ENCODE data around the gene GSTA1.
"Not testable (repeated sequence)": the region's sequence is repeated elsewhere in the genome, so short reads cannot be mapped to it uniquely, and the experiment has no call there.

GSTA1 gene

DNA sequence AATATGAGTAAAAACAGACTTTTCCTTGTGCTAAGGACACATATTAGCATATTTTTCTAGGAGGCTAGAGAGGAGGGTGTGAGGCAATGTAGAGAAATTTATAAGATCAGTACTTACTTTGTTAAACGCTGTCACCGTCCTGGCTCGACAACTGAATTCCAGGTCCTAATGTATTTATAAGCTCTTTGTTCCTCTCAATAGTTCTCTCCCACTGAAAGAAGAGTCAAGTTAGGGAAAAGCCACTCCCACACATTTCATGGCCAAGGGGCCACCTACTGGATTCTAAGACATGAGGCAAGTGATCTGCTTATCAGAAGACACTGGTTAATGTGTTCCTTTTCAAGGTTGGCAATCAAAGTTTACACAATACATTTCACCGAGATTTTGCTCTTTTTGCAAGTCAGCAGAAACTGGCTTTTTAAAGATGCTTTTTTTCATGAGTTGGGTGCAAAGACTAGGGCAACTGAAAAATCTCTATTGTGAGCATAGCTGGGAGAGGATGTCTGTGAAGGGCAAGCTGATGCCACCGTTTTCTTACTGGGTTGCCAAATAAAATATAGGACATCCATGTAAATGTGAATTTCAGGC, at the start of gene GSTA1:
Gene GSTA1 (minus strand): TSS at position 149 of the 588 bp plus-strand sequence. CDS start 4,549 bp downstream, outside the sequence.
- DNase-seq (ENCODE audit: low read depth) = not testable (repeated sequence)

GRCh38 chr6:52849137-52849536, 45.5 kb upstream of the GSTA1 start:
- DNase-seq (ENCODE audit: low read depth) = no peak

DNA sequence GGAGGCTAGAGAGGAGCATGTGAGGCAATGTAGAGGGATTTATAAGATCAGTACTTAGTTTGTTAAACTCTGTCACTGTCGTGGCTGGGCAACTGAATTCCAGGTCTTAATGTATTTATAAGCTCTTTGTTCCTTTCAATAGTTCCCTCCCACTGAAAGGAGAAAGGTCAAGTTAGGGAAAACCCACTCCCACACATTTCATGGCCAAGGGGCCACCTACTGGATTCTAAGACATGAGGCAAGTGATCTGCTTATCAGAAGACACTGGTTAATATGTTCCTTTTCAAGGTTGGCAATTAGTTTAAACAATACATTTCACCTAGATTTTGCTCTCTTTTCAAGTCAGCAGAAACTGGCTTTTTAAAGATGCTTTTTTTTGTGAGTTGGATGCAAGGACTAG, 42.4 kb upstream of the GSTA1 start:
- DNase-seq (ENCODE audit: low read depth) = no peak

DNA sequence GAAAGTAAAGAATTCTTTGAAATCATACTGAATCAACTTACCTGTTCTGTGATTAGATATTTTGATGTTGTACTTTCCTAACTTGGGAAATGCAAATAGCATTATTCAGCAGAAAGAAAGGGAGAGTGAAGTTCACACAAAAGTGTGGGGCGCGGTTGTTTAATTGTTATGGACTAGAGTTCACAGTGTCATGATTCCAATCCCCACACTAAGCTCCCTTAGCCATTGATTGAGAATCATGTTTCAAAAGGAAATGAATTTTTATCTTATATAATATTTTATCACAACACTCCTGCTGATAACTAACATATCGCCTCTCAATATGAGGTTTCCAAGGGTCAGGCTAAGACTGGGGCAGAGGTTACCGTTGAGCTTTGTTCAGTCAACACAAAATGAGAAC, 40.0 kb upstream of the GSTA1 start:
- no peak for DNase-seq (ENCODE audit: low read depth)

DNA sequence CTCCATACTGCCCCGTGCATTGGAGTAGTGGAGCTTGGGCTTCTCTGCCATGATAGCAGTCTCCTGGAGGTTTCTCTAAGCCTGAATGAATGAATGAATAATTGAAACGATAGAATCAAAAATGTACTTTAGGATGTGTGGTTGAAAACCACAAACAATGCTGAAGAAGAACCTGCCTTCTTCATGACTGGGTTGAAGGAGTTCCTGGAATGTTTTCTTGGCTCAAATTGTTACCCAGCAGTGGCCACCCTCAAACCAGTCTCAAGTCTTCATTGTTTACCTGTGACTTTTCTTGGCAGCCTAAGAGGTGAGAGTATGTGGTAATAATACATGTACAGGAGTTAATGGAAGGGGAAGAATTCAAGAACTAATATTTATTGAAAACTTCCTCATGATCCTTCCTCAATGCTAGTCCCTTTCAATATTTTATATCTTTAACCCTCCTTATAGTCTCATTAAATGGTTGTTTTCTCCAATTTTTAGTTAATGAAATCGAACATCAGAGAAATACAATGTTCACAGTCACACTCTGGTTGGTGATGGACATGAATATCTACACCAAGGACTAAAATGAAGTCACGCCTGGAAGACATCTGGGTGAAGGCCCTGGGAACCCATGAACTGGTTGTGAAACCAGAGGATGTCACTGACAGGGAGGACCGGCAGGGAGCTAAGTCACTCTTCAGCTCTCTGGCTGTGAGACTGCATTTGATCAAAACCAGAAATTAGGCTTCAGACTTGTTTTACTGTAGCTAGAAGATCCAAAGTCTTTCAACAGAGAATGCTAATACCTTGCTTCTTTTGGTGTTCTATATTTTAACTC, 37.4 kb upstream of the GSTA1 start, which contains the start of gene GSTA5:
Gene GSTA5 (minus strand): TSS at position 51 of the 823 bp plus-strand sequence.
- DNase-seq (ENCODE audit: low read depth) = no peak

DNA sequence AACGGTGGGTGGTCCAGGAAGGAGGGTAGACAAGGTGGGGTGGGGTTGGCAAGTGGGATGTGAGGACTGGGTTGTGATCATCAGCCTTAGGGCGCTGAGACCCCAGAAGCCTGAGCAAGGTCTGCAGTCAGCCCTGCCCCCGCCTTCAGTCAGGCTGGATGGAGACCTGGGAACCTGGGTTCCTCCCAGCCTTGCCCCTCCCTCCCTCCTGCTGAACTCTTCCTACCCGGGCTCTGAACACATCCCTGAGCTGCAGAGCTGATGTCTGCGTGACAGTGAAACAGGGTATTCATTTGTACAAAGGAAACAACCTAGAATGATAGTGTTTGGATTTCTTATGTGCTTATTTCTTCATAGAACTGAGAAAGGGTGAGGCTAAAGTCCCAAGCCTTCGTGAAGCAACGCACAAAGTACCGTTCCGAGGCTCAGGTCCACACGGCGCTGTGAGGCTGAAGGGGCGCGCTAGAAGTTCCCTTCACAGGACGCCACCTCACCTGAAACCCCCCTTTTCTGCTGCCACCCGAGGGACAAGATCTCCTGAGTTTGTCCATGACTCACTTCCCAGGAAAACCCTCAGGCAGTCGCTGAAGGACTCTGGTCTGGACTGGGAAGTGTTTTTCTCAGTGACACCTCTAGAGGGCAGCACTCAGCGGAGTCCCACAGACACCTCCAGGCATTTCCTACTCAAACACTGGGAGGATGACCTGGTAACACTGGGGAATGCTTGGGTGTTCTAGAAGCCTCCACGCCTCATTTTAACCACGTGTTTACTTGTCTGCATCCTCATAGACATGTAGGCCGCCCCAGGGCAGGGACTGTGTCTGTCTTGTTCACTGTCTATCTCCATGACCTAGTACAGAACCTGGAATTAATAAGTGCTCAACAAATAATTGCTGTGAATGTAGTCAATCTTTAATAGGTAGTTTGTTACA, 35.8 kb upstream of the GSTA1 start:
- peak; percentile 28 for DNase-seq (ENCODE audit: low read depth)

DNA sequence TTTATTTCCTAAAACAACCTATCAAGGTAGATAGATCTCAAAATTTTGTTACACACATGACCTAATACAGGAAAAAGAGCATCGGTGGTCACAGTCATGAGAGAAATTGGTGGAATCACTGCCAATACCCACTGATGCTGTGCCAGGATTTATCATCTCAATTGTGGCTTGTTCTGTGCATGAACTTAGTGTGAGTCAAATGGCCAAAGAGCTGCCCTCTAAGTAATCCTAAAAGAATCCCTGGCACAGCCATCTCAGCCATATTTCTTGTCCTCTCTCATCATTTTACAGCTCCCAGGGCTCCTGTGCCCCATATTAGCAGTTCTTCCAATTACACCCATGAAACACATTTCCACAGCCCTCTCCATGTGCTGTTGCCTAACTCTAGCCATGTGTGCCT, 30.9 kb upstream of the GSTA1 start:
- DNase-seq (ENCODE audit: low read depth) = peak; percentile 84

GRCh38 chr6:52830869-52831268, 27.3 kb upstream of the GSTA1 start:
- not testable (repeated sequence) for DNase-seq (ENCODE audit: low read depth)

DNA sequence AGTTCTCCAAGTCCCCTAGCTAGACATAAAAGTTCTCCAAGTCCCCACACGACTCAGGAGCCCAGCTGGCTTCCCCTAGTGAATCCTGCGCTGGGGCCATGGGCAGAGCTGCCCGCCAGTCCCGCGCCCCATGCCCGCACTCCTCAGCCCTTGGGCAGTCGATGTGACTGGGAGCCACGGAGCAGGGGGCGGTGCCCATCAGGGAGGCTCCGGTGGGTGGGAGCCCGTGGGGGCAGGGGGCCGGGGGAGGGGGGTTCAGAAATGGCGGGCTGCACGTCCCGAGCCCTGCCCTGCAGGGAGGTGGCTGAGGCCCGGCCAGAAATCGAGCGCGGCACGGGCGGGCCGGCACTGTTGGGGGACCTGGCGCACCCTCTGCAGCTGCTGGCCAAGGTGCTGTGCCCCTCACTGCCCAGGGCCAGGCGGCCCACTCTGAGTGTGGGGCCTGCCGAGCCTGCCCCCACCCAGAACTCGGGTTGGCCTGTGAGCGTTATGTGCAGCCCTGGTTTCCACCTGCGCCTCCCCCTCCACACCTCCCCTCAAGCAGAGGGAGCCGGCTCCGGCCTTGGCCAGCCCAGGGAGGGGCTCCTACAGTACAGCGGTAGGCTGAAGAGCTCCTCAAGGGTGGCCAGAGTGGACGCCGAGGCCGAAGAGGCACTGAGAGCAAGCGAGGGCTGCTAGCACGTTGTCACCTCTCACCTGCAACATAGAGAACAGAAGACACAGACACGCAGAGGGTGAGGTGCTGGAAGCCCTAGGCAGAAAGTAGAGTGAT, 25.6 kb upstream of the GSTA1 start:
- no peak for DNase-seq (ENCODE audit: low read depth)

DNA sequence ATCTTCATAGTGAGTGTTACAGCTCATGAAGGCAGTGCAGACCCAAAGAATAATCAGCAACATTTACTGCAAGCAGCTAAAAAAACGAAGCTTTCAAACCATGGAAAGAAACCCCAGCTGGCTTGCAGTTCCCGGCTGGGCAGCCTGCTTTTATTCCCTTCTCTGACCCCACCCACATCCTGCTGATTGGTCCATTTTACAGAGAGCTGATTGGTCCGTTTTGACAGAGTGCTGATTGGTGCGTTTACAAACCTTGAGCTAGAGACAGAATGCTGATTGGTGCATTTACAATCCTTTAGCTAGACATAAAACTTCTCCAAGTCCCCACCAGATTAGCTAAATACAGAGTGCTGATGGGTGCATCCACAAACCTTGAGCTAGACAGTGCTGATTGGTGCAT, 25.0 kb upstream of the GSTA1 start:
- not testable (repeated sequence) for DNase-seq (ENCODE audit: low read depth)

- not testable (repeated sequence) for DNase-seq (ENCODE audit: low read depth)
Measured at GRCh38 chr6:52827073-52827783, 23.6 kb upstream of the GSTA1 start.

GRCh38 chr6:52826513-52826912, 22.9 kb upstream of the GSTA1 start:
- no peak for DNase-seq (ENCODE audit: low read depth)

GRCh38 chr6:52825900-52826459, 22.4 kb upstream of the GSTA1 start:
- DNase-seq (ENCODE audit: low read depth) = not testable (repeated sequence)

GRCh38 chr6:52825270-52825793, 21.7 kb upstream of the GSTA1 start:
- DNase-seq (ENCODE audit: low read depth) = not testable (repeated sequence)

DNA sequence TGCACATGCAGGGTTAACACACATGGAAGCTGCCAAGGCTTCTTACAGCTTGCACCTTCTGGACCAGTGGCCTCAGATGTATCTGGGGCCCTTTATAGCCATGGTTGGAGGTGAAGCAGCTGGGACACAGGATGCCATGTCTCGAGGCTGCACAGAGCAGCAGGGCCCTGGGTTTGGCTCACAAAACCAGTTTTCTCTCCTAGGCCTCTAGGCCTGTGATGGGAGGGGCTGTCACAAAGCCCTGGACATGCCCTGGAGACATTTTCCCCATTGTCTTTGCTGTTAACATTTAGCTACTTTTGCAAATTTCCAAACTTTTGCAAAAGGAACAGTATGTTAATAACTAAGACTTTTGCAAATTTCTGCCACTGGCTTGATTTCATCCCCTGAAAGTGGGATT, 18.2 kb upstream of the GSTA1 start:
- DNase-seq (ENCODE audit: low read depth) = no peak

DNA sequence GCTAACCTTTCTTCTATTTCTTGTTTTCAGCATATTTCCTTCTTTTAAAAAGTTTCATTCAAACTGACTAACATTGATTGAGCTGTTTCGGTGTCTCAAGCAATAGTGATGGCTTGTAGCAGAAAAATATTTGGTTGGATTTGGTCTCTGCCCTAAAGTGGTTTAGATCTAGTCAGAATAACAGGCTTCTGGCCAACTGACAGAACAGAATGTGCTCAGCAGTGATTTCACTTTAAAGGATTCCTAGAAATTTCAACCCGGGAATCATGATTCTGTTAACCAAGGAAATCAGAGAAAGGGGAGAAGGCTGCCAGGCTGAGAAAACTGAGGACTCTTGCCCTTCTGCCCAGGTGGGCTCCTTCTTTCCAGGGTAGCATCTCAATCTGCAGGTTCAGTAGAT, 16.6 kb upstream of the GSTA1 start:
- peak; percentile 66 for DNase-seq (ENCODE audit: low read depth)

DNA sequence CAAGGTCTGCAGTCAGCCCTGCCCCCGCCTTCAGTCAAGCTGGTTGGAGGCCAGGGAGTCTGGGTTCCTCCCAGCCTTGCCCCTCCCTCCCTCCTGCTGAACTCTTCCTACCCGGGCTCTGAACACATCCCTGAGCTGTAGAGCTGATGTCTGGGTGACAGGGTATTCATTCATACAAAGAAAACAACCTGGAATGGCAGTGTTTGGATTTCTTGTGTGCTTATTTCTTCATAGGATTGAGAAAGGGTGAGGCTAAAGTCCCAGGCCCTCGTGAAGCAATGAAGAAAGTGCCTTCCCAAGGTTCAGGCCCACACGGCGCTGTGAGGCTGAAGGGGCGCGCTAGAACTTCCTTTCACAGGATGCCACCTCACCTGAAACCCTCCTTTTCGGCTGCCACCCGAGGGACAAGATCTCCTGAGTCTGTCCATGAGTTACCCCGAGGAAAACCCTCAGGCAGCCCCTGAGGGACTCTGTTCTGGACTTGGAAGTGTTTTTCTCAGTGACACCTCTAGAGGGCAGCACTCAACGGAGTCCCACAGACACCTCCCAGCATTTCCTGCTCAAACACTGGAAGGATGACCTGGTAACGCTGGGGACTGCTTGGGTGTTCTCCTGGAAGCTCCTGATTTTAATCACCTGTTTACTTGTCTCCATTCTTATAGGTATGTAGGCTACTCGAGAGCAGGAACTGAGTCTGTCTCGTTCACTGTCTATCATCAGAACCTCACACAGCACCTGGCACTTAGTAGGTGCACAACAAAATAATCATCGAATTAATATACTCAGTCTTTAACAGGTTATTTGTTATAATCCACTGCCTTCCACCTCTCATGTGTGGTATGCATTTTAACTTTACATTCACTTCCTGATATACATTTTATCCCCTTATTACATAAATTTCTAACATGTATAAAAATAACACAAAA, 11.8 kb upstream of the GSTA1 start:
- DNase-seq (ENCODE audit: low read depth) = peak; percentile 15

DNA sequence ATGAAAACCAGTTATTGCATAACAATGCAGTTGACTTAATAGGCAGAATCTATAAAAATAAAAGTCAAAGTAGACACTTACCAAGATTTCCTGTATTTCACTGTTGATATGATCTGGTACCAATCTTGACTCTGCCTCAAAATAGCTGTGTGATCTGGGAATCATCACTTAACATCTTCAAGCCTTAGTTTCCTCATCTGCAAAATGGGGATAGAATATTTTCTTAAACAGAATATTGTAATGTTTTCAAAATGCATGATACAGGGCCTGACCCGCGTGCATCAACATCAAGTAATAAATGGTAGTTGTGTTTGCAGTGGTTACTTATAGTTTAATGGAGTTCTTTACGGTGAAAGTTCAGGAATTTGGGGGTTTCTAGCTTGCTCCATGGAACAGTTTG, 10.9 kb upstream of the GSTA1 start:
- DNase-seq (ENCODE audit: low read depth) = not testable (repeated sequence)

DNA sequence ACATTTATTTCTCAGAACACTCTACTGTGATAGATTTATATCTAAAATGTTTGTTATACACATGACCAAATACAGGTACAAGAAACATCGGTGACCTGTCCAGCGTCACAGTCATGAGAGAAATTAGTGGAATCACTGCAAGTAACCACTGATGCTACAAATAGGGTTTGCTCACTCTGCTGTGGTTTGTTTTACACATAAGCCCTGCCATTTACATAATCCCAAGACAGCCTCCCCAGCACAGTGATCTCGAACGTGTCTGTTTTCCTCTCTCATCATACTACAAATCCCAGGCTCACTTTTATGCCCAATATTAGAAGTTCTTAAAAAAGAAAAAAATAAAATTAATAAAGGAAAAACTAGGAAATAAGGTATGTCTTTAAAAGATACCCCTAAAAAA, 6.2 kb upstream of the GSTA1 start:
- DNase-seq (ENCODE audit: low read depth) = not testable (repeated sequence)

All from stromal cell of bone marrow (primary cell).